Subcutaneous adipose tissue (tissue), 4 donors: ENCODE data around the gene GRK6. TPM values are rescaled to one million over a fixed set of nuclear protein-coding genes. Genes with fewer than 3 reads are reported as not detected.

Experiments
- CTCF ChIP-seq: fragments of 450-650 bp; IDR thresholded peaks from one replicate; pipeline ENCODE4 v1.5.1; 2016; ENCODE audit warnings: low read depth, mild to moderate bottlenecking, control low read depth, antibody characterized with exemption, moderate library complexity
- total RNA-seq, 4 donors: library from RNA; depleted of rRNA; stranded (reverse); fragments of >200 nt; gene quantifications; one replicate each; pipeline ENCODE4 v1.1.0, GENCODE V29; 2016

The GRK6 gene
- total RNA-seq, 4 donors from 2014 or later = 9.3 to 22.6 (median 19.7) TPM

- TF ChIP-seq CTCF = no peak
These were observed 2.8 kb upstream of the GRK6 start for GRCh38 chr5:177423671-177424070.

- no peak for TF ChIP-seq CTCF
These were observed 1.2 kb upstream of the GRK6 start for GRCh38 chr5:177425196-177425800.

- TF ChIP-seq CTCF = no peak
These were observed 493 bp upstream of the GRK6 start for GRCh38 chr5:177425801-177426565.

GRCh38 chr5:177427211-177427822, 841 bp downstream of the GRK6 start:
- TF ChIP-seq CTCF = no peak

- TF ChIP-seq CTCF = no peak
These were observed 1.6 kb downstream of the GRK6 start for GRCh38 chr5:177427919-177428573.

- no peak for TF ChIP-seq CTCF
These were observed 2.2 kb downstream of the GRK6 start for GRCh38 chr5:177428574-177429217.
